BE2C (cell line): Measurements from ENCODE around the gene NCAPD2.

ENCODE experiments used
- DNase-seq: peaks from one replicate; pipeline ENCODE4 v3.0.0-alpha.2; 2020
- H3K27me3 ChIP-seq: fragments of 250-450 bp; sonication (Bioruptor Pico); 2 replicates; pipeline ENCODE4 v1.5.1; 2020; ENCODE audit warnings: mild to moderate bottlenecking
- H3K36me3 ChIP-seq: fragments of 250-450 bp; sonication (Bioruptor Pico); 2 replicates; pipeline ENCODE4 v1.5.1; 2020; ENCODE audit warnings: mild to moderate bottlenecking
- H3K4me1 ChIP-seq: fragments of 250-450 bp; sonication (Bioruptor Pico); 2 replicates; pipeline ENCODE4 v1.5.1; 2020
- H3K4me3 ChIP-seq: 2 replicates; pipeline ENCODE4 v1.5.1; 2011; ENCODE audit warnings: low read depth, low read length
- H3K9me3 ChIP-seq: fragments of 250-450 bp; sonication (Bioruptor Pico); 2 replicates; pipeline ENCODE4 v1.5.1; 2020
- TF ChIP-seq, protein P1 (sequence below): IDR thresholded peaks from 2 replicates; pipeline ENCODE4 v1.5.1; 2012; ENCODE audit warnings: mild to moderate bottlenecking, low read depth, low read length

The NCAPD2 gene

GRCh38 chr12:6539707-6540134 is 45.8 kb downstream of the NCAPD2 start:
- Histone ChIP-seq H3K4me3 (no peak overlapping the region; the same call in 1 of the 2 replicates), H3K36me3 (peaks cover 59% of the 10 kb centered on the region), H3K27me3 (no peaks in the 10 kb centered on the region), H3K4me1 (peaks cover 24% of the 10 kb centered on the region), H3K9me3 (no peaks in the 10 kb centered on the region)
- TF ChIP-seq, protein P1, sequence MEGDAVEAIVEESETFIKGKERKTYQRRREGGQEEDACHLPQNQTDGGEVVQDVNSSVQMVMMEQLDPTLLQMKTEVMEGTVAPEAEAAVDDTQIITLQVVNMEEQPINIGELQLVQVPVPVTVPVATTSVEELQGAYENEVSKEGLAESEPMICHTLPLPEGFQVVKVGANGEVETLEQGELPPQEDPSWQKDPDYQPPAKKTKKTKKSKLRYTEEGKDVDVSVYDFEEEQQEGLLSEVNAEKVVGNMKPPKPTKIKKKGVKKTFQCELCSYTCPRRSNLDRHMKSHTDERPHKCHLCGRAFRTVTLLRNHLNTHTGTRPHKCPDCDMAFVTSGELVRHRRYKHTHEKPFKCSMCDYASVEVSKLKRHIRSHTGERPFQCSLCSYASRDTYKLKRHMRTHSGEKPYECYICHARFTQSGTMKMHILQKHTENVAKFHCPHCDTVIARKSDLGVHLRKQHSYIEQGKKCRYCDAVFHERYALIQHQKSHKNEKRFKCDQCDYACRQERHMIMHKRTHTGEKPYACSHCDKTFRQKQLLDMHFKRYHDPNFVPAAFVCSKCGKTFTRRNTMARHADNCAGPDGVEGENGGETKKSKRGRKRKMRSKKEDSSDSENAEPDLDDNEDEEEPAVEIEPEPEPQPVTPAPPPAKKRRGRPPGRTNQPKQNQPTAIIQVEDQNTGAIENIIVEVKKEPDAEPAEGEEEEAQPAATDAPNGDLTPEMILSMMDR, result no peak
- DNase-seq, result peak; percentile 47

DNA sequence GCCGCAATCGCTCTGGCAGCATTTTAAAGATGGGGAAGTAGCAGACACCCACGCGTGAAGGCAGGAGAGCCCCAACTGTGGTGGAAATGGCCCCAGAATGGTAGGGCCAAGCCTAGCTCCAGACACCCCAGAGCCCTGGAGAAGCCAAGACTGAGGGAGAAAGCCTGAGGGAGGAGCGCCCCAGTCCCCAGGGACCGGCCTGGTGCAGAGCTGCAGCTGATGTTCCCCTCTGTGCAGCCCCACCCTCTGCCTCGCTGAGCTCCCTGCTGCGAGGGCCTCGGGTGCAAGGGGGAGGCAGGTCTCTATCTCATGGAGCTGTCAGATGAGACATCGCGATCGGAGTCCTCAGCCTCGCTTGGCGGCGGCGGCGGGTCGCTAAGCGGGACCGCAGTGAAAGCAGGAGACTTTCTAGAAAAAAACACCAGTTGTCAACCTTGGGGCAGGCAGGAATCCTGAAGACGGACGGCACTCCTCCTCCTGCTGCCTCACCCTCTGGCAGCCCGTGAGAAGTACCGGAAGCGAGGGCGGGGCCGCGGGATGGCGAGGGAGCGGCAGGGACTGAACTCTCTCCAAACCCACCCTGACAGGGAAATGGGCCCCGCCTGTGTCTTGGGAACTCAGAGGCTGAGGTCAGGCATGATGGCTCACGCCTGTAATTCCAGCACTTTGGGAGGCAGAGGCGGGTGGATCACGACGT is 46.4 kb downstream of the NCAPD2 start:
- TF ChIP-seq, protein P1, result peak; percentile 23
- no peaks in the 10 kb centered on the region for H3K9me3 ChIP-seq
- peak; percentile 92 for DNase-seq
- H3K4me3 ChIP-seq, result peak overlapping the region; percentile 33
- peaks cover 55% of the 10 kb centered on the region for H3K36me3 ChIP-seq
- H3K4me1 ChIP-seq, result peaks cover 24% of the 10 kb centered on the region
- no peaks in the 10 kb centered on the region for H3K27me3 ChIP-seq

DNA sequence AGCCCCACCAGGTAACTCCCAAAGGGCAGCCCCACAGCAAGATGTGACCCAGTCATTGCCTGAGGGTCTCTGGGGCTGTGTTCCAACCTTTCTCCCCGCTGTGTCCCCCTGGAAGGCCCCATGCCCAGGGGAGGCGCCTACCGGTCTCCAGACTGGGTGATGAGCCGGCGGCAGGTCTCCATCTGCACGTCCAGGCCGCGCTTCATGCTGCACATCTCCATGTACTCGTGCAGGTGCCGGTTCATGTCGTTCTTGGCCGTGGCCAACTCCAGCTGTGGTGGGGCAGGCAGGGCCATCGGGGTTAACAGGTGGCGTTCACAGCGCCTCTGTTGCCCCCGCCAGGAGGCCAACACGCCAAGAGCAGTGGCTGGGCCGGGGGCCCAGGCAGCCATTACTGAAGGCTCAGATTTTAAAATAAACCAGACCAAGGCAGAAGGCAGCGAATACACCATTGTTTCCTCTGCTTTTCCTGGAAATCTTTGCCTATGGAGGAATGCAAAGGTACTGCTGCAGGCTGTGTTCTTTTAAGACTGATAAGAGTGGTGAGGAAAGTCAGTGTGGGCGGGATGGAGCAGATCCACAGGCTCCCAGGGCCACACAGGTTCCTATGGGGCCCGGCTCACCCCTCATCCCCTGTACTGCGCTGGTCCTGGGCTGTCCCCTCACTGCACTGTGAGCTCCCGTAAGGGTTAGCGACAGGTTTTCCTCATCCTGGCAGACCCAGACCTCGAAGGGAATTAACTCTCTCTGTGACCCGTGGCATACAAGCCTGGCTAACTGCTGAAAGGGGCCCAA is 47.7 kb downstream of the NCAPD2 start:
- H3K4me3 ChIP-seq, result no peak overlapping the region
- no peak for DNase-seq
- peaks cover 50% of the 10 kb centered on the region for H3K36me3 ChIP-seq
- H3K4me1 ChIP-seq, result peaks cover 19% of the 10 kb centered on the region
- TF ChIP-seq, protein P1, result no peak
- no peaks in the 10 kb centered on the region for H3K27me3 ChIP-seq
- no peaks in the 10 kb centered on the region for H3K9me3 ChIP-seq

GRCh38 chr12:6542209-6543009 is 48.5 kb downstream of the NCAPD2 start:
- Histone ChIP-seq H3K36me3 (peaks cover 50% of the 10 kb centered on the region), H3K4me1 (peaks cover 19% of the 10 kb centered on the region), H3K27me3 (no peaks in the 10 kb centered on the region), H3K9me3 (no peaks in the 10 kb centered on the region), H3K4me3 (no peak overlapping the region)
- TF ChIP-seq, protein P1, result no peak
- no peak for DNase-seq

- TF ChIP-seq, protein P1, result no peak
- H3K36me3 ChIP-seq, result peaks cover 66% of the 10 kb centered on the region
- H3K4me3 ChIP-seq, result no peak overlapping the region
- DNase-seq, result no peak
- no peaks in the 10 kb centered on the region for H3K9me3 ChIP-seq
- H3K4me1 ChIP-seq, result peaks cover 3% of the 10 kb centered on the region; the same call in 1 of the 2 replicates
- H3K27me3 ChIP-seq, result no peaks in the 10 kb centered on the region
Measured at GRCh38 chr12:6546016-6546415, 52.1 kb downstream of the NCAPD2 start.
